K562 treated with DMSO at 1 percent for 12 hours (cell line): ENCODE data around the gene ADAMTS1. TPM values are rescaled to one million over a fixed set of nuclear protein-coding genes. Genes with fewer than 3 reads are reported as not detected.

ENCODE experiments used
- total RNA-seq: library from RNA; unstranded; fragments of 300-600 nt; gene quantifications from 2 replicates; pipeline ENCODE4 v1.2.3, GENCODE V29; 2022; ENCODE audit not compliant: insufficient read depth

The ADAMTS1 gene
- total RNA-seq: not detected in 2 replicates

DNA sequence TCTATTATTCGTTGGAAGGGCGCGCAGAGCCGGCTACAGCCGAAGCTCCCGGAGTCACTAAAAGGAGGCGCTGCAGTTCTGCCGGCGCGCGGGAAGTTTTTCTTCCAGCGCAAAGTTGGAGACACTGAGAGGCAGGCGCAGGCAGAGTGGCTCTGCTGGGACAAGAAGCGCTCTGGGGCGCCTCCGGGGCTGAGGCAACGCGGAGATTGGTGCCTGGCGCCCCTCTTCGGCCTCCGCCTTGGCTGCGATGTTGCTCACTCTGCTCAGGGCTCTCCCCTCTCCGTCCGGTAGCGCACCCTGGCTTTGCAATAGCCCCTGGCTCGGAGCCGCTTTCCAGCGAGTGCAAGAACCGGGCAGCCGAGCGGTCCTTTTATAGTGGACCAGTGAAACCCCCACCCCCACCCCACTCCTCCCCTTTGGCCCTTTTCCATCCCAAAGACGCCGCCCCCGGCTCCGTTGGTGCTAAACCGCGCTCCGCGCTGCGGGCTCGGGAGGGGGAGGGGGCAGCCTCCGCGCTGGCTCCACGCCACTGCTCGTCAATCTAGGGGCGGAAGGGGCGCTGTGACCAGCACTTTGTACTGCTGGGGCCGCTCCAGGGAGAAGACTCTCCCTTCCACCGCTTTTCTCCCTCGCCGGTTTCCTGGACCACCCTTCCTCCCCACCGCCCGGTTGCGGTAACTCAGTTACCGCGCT is at the start of gene ADAMTS1:
Gene ADAMTS1 (minus strand): TSS at position 344 of the 693 bp plus-strand sequence. CDS start 455 bp downstream, outside the sequence.

Other genes starting within 250 kb of the ADAMTS1 start
- not detected in 2 replicates for gene ADAMTS5, start 121.7 kb upstream of the ADAMTS1 start, total RNA-seq